H9 (cell line): ENCODE data around the gene PAX6. TPM values are rescaled to one million over a fixed set of nuclear protein-coding genes. Genes with fewer than 3 reads are reported as not detected.

Experiments
- DNase-seq: peaks from one replicate; pipeline ENCODE4 v3.0.0-alpha.2; 2017
- H2AFZ ChIP-seq: one replicate; pipeline ENCODE4 v1.6.1; 2013; ENCODE audit warnings: mild to moderate bottlenecking, low read length, control low read depth, moderate library complexity
- H2AK5ac ChIP-seq: 2 replicates; pipeline ENCODE4 v1.6.1; 2013; ENCODE audit warnings: low read length, control low read depth, mixed read lengths; ENCODE audit not compliant: insufficient read length
- H2BK120ac ChIP-seq: one replicate; pipeline ENCODE4 v1.6.1; 2013; ENCODE audit warnings: low read depth, mild to moderate bottlenecking, low read length, control low read depth, inconsistent platforms; ENCODE audit not compliant: poor library complexity, severe bottlenecking
- H2BK12ac ChIP-seq: 2 replicates; pipeline ENCODE4 v1.6.1; 2013; ENCODE audit warnings: low read length, control low read depth, mixed read lengths, low read depth; ENCODE audit not compliant: insufficient read length
- H2BK15ac ChIP-seq: 2 replicates; pipeline ENCODE4 v1.6.1; 2013; ENCODE audit warnings: low read depth, low read length, control low read depth
- H2BK20ac ChIP-seq: one replicate; pipeline ENCODE4 v1.6.1; 2013; ENCODE audit warnings: low read depth, mild to moderate bottlenecking, low read length, control low read depth, inconsistent platforms; ENCODE audit not compliant: poor library complexity, severe bottlenecking
- H2BK5ac ChIP-seq: 2 replicates; pipeline ENCODE4 v1.6.1; 2013; ENCODE audit warnings: low read length, control low read depth, mixed read lengths; ENCODE audit not compliant: insufficient read length
- H3K14ac ChIP-seq: 2 replicates; pipeline ENCODE4 v1.6.1; 2013; ENCODE audit warnings: low read length, control low read depth; ENCODE audit not compliant: insufficient read depth
- H3K18ac ChIP-seq: 2 replicates; pipeline ENCODE4 v1.6.1; 2013; ENCODE audit warnings: low read depth, mild to moderate bottlenecking, mixed read lengths, low read length, control low read depth; ENCODE audit not compliant: insufficient read length
- H3K23ac ChIP-seq: 2 replicates; pipeline ENCODE4 v1.6.1; 2013; ENCODE audit warnings: low read length, control low read depth, mixed read lengths, low read depth; ENCODE audit not compliant: insufficient read length
- H3K23me2 ChIP-seq: 2 replicates; pipeline ENCODE4 v1.6.1; 2013; ENCODE audit warnings: low read depth, mild to moderate bottlenecking, mixed read lengths, low read length, control low read depth; ENCODE audit not compliant: insufficient read length, poor library complexity, severe bottlenecking
- H3K27ac ChIP-seq: 2 replicates; pipeline ENCODE4 v1.5.1; 2013; ENCODE audit warnings: low read length, control low read depth, mixed read lengths, low read depth; ENCODE audit not compliant: insufficient read length
- H3K27me3 ChIP-seq: 2 replicates; pipeline ENCODE4 v1.6.1; 2013; ENCODE audit warnings: low read length, control low read depth, inconsistent platforms; ENCODE audit not compliant: insufficient read depth
- H3K4ac ChIP-seq: 2 replicates; pipeline ENCODE4 v1.6.1; 2013; ENCODE audit warnings: low read depth, mild to moderate bottlenecking, control low read depth, inconsistent platforms, low read length, moderate library complexity
- H3K4me1 ChIP-seq: 2 replicates; pipeline ENCODE4 v1.6.1; 2013; ENCODE audit warnings: low read length, control low read depth, inconsistent platforms; ENCODE audit not compliant: insufficient read depth
- H3K4me2 ChIP-seq: 2 replicates; pipeline ENCODE4 v1.6.1; 2013; ENCODE audit warnings: low read length, control low read depth, mixed read lengths; ENCODE audit not compliant: insufficient read length, insufficient read depth
- H3K56ac ChIP-seq: 2 replicates; pipeline ENCODE4 v1.6.1; 2013; ENCODE audit warnings: low read depth, mild to moderate bottlenecking, mixed read lengths, low read length, control low read depth; ENCODE audit not compliant: insufficient read length
- H3K79me1 ChIP-seq: 2 replicates; pipeline ENCODE4 v1.6.1; 2013; ENCODE audit warnings: low read depth, mild to moderate bottlenecking, moderate library complexity, low read length, control low read depth, inconsistent platforms; ENCODE audit not compliant: insufficient read depth, poor library complexity, severe bottlenecking
- H3K79me2 ChIP-seq: 2 replicates; pipeline ENCODE4 v1.6.1; 2013; ENCODE audit warnings: low read length, control low read depth, inconsistent platforms; ENCODE audit not compliant: insufficient read depth
- H3K9ac ChIP-seq: 2 replicates; pipeline ENCODE4 v1.6.1; 2013; ENCODE audit warnings: low read length, control low read depth, mixed read lengths; ENCODE audit not compliant: insufficient read length; ENCODE audit errors: extremely low read depth
- H3K9me3 ChIP-seq: one replicate; pipeline ENCODE4 v1.6.1; 2013; ENCODE audit warnings: low read depth, low read length, inconsistent platforms; ENCODE audit not compliant: control insufficient read depth
- H3T11ph ChIP-seq: one replicate; pipeline ENCODE4 v1.6.1; 2013; ENCODE audit warnings: mild to moderate bottlenecking, low read length, control low read depth, inconsistent platforms
- H4K20me1 ChIP-seq: one replicate; pipeline ENCODE4 v1.6.1; 2013; ENCODE audit not compliant: control insufficient read depth, insufficient read length, insufficient read depth
- H4K5ac ChIP-seq: 2 replicates; pipeline ENCODE4 v1.6.1; 2013; ENCODE audit warnings: low read depth, mild to moderate bottlenecking, mixed read lengths, low read length, control low read depth; ENCODE audit not compliant: insufficient read length
- H4K8ac ChIP-seq: replicated peaks from 2 replicates; pipeline ENCODE4 v1.6.1; 2013; ENCODE audit warnings: low read length, control low read depth, mixed read lengths, low read depth; ENCODE audit not compliant: insufficient read length
- H4K91ac ChIP-seq: 2 replicates; pipeline ENCODE4 v1.6.1; 2013; ENCODE audit warnings: low read depth, mild to moderate bottlenecking, moderate library complexity, mixed read lengths, low read length, control low read depth; ENCODE audit not compliant: insufficient read length
- H3K27ac Mint-ChIP-seq, 3 experiments: 2 replicates in 2 of 3; 3 replicates in 1 of 3; pipeline ENCODE4 v1.8.0; 2020 to 2021; ENCODE audit warnings: mixed read lengths in 3 of 3, mild to moderate bottlenecking in 1 of 3, moderate library complexity in 1 of 3
- H3K27me3 Mint-ChIP-seq: 2 replicates; pipeline ENCODE4 v1.8.0; 2021; ENCODE audit warnings: low read depth, mild to moderate bottlenecking, moderate library complexity, mixed read lengths
- H3K36me3 Mint-ChIP-seq, 3 experiments: 2 replicates in 2 of 3; 3 replicates in 1 of 3; pipeline ENCODE4 v1.8.0; 2020 to 2021; ENCODE audit warnings: low read depth in 3 of 3, mixed read lengths in 3 of 3; ENCODE audit not compliant: insufficient read depth in 1 of 3
- H3K4me1 Mint-ChIP-seq, 2 experiments: 2 replicates each; pipeline ENCODE4 v1.8.0; 2020; ENCODE audit warnings: mixed read lengths in 2 of 2
- H3K4me3 Mint-ChIP-seq, 2 experiments: 2 replicates in 1 of 2; 3 replicates in 1 of 2; pipeline ENCODE4 v1.8.0; 2020 to 2021; ENCODE audit warnings: mild to moderate bottlenecking in 2 of 2, mixed read lengths in 2 of 2, moderate library complexity in 1 of 2
- H3K9me3 Mint-ChIP-seq, 2 experiments: 2 replicates in 1 of 2; 3 replicates in 1 of 2; pipeline ENCODE4 v1.8.0; 2020; ENCODE audit warnings: mild to moderate bottlenecking in 2 of 2, mixed read lengths in 2 of 2, moderate library complexity in 1 of 2
- CTCF ChIP-seq: fragments of 200-600 bp; sonication (generic); conservative IDR thresholded peaks from 3 replicates; pipeline ENCODE4 v1.8.0; 2021; ENCODE audit warnings: antibody characterized with exemption, mild to moderate bottlenecking
- WGBS: extraction: QIAGEN DNeasy Blood & Tissue Kit; methylation state at CpG from one replicate; pipeline ENCODE4 v1.1.7; 2013; ENCODE audit warnings: missing lambda C conversion rate, low lambda C conversion rate, mixed read lengths; ENCODE audit not compliant: insufficient read length; ENCODE audit errors: extremely low coverage; 5-methylcytosine and 5-hydroxymethylcytosine counted together
- total RNA-seq: library from RNA; stranded (reverse); gene quantifications from 2 replicates; pipeline ENCODE4 v1.2.1, GENCODE V29; 2021

PAX6 gene
- total RNA-seq, 1 experiment from 2014 or later, result not detected

GRCh38 chr11:31757260-31757835, 53.8 kb downstream of the PAX6 start:
- no peak overlapping the region for H3K14ac ChIP-seq
- H4K91ac ChIP-seq, result no peak overlapping the region
- no peak for TF ChIP-seq CTCF
- Mint-ChIP-seq H3K27me3 (no peaks in the 10 kb centered on the region), H3K4me3 (no peak overlapping the region), H3K4me1 (peaks cover 0 to 5% of the 10 kb centered on the region in 2 experiments; a peak in 2 of 4 replicates), H3K27ac (no peak overlapping the region), H3K36me3 (no peaks in the 10 kb centered on the region), H3K9me3 (no peaks in the 10 kb centered on the region)
- H3K23ac ChIP-seq, result no peak overlapping the region
- no peak overlapping the region for H4K5ac ChIP-seq
- DNase-seq, result no peak
- H3K23me2 ChIP-seq, result no peaks in the 10 kb centered on the region
- no peak overlapping the region for H3K18ac ChIP-seq
- H3K4ac ChIP-seq, result no peak overlapping the region
- no peak overlapping the region for H2AFZ ChIP-seq
- no CpG with 5 or more reads among the region's 3 CpGs for whole genome bisulfite sequencing
- no peak overlapping the region for H2BK20ac ChIP-seq
- H3K4me2 ChIP-seq, result no peak overlapping the region
- H3K9me3 ChIP-seq, result no peaks in the 10 kb centered on the region
- no peak overlapping the region for H2BK12ac ChIP-seq
- no peak overlapping the region for H2BK15ac ChIP-seq
- no peak overlapping the region for H2BK5ac ChIP-seq
- H3K27ac ChIP-seq, result no peak overlapping the region
- H2BK120ac ChIP-seq, result no peak overlapping the region
- H3T11ph ChIP-seq, result no peak overlapping the region
- H3K4me1 ChIP-seq, result no peaks in the 10 kb centered on the region
- no peaks in the 10 kb centered on the region for H3K79me1 ChIP-seq
- no peaks in the 10 kb centered on the region for H4K20me1 ChIP-seq
- no peaks in the 10 kb centered on the region for H3K79me2 ChIP-seq
- H3K9ac ChIP-seq, result no peak overlapping the region
- no peaks in the 10 kb centered on the region for H3K27me3 ChIP-seq
- H2AK5ac ChIP-seq, result no peak overlapping the region
- no peak overlapping the region for H4K8ac ChIP-seq
- no peak overlapping the region for H3K56ac ChIP-seq
